HepG2 (cell line): ENCODE data around the gene STAT5A. TPM values are rescaled to one million over a fixed set of nuclear protein-coding genes. Genes with fewer than 3 reads are reported as not detected.
A peak's percentile ranks its signal among the peaks of the same experiment; 100 is the strongest.

Source experiments
- ARID2 ChIP-seq: sonication (generic); formaldehyde crosslinking; IDR thresholded peaks from 2 replicates; pipeline ENCODE4 v1.8.1; 2022; ENCODE audit warnings: mild to moderate bottlenecking, missing genetic modification reagents, borderline replicate concordance
- KLF11 ChIP-seq: IDR thresholded peaks from 2 replicates; pipeline ENCODE4 v1.6.1; 2016; ENCODE audit warnings: missing compliant biosample characterization
- NCOA2 ChIP-seq: sonication (generic); formaldehyde crosslinking; IDR thresholded peaks from 2 replicates; pipeline ENCODE4 v1.8.0; 2022; ENCODE audit warnings: inconsistent platforms
- NR2F6 ChIP-seq, 2 experiments: IDR thresholded peaks; 2 replicates each; pipeline ENCODE4 v1.6.1; 2016; ENCODE audit warnings: antibody characterized with exemption in 1 of 2, mild to moderate bottlenecking in 1 of 2
- TAF1 ChIP-seq: sonication (generic); formaldehyde crosslinking; IDR thresholded peaks from 2 replicates; pipeline ENCODE4 v1.4.0; 2020; ENCODE audit warnings: missing genetic modification reagents
- TARDBP ChIP-seq: sonication (generic); formaldehyde crosslinking; IDR thresholded peaks from 2 replicates; pipeline ENCODE4 v1.8.0; 2022; ENCODE audit warnings: mild to moderate bottlenecking, missing genetic modification reagents
- THAP11 ChIP-seq: IDR thresholded peaks from 2 replicates; pipeline ENCODE4 v1.6.1; 2016; ENCODE audit warnings: missing biosample characterization, missing genetic modification reagents
- ZNF331 ChIP-seq: sonication (generic); formaldehyde crosslinking; IDR thresholded peaks from 2 replicates; pipeline ENCODE4 v1.4.0; 2020; ENCODE audit warnings: missing genetic modification reagents
- polyA plus RNA-seq, 8 experiments: library from polyadenylated mRNA; depleted of rRNA in 3 of 8; stranded (reverse) in 7 of 8; unstranded in 1 of 8; fragments of >200 nt; fragmentation: Illumina TruSeq in 4 of 8; extraction: Trizol in 4 of 8; gene quantifications; 2 replicates each; pipeline versions ENCODE4 v1.2.1 to v1.2.3, GENCODE V29; 2011 to 2016; ENCODE audit warnings: low read depth in 4 of 8, missing spikeins in 1 of 8, mixed read lengths in 1 of 8; ENCODE audit not compliant: insufficient read depth in 1 of 8
- total RNA-seq, 5 experiments: library from RNA; depleted of rRNA; stranded (reverse); fragments of >200 nt; fragmentation: Illumina TruSeq; extraction: Trizol; gene quantifications; 2 replicates each; pipeline ENCODE4 v1.2.3, GENCODE V29; 2016; ENCODE audit warnings: low read depth in 1 of 5
- TF ChIP-seq, protein P1 (sequence below): sonication (generic); formaldehyde crosslinking; IDR thresholded peaks from one replicate; pipeline ENCODE4 v1.5.1; 2020; ENCODE audit warnings: mild to moderate bottlenecking, missing genetic modification reagents; ENCODE audit errors: not compliant biosample characterization
- TF ChIP-seq, protein P2 (sequence below): IDR thresholded peaks from 2 replicates; pipeline ENCODE4 v1.6.1; 2016; ENCODE audit warnings: missing genetic modification reagents, missing compliant biosample characterization
- TF ChIP-seq, protein P3 (sequence below): sonication (generic); formaldehyde crosslinking; IDR thresholded peaks from 2 replicates; pipeline ENCODE4 v1.4.0; 2020; ENCODE audit warnings: missing genetic modification reagents
- TF ChIP-seq, protein P4 (sequence below): sonication (generic); formaldehyde crosslinking; IDR thresholded peaks from 2 replicates; pipeline ENCODE4 v1.9.0; 2021; ENCODE audit warnings: missing genetic modification reagents, mild to moderate bottlenecking, borderline replicate concordance
- TF ChIP-seq, protein P5 (sequence below): sonication (generic); formaldehyde crosslinking; IDR thresholded peaks from 2 replicates; pipeline ENCODE4 v1.8.1; 2023; ENCODE audit warnings: mild to moderate bottlenecking, inconsistent platforms, moderate library complexity, missing genetic modification reagents, borderline replicate concordance
- TF ChIP-seq, protein P6 (sequence below): IDR thresholded peaks from 2 replicates; pipeline ENCODE4 v1.6.1; 2018; ENCODE audit warnings: missing genetic modification reagents

Gene STAT5A
- total and polyA plus RNA-seq, 2 of the 13 experiments (the other 11 are each of a cell fraction or from before 2014, with no cell fraction given), result 1.4 to 4.1 TPM

DNA sequence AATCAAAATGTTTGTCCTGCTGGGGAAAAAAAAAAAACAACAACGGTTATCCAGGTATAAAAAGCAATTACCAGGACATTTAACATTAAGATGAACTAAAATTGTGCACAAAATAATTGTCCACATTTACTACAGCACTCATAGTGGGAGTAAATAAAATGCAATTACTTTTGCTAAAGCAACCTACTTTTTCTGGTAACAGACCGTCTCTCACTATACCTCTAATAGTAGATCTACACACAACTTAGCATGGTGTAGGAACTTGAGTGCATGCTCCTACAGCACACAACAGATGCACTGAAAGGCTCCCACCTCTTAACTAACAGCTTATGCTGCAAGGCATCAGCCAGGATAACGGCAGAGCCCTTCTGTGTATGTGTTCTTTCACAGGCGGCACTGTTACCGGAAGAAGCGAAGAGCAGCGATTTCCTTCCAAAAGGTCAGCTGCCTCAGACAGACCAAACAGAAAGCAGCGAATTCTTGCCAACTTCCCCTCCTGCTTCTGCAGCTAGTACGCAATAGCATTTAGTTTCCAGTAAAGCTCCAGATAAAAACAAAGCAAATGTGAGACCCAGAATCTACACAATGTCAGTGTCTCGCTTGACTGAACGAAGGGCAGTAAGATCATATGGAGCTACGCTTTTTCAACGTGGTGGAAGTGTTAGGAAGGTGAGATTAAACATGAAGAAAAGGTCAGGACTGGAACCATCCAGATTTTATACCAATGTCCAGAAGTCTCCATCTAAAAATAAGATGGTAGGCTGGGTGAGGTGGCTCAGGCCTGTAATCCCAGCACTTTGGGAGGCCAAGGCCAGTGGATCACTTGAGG is 39.7 kb upstream of the STAT5A start (continued):
- TF ChIP-seq, protein P1, sequence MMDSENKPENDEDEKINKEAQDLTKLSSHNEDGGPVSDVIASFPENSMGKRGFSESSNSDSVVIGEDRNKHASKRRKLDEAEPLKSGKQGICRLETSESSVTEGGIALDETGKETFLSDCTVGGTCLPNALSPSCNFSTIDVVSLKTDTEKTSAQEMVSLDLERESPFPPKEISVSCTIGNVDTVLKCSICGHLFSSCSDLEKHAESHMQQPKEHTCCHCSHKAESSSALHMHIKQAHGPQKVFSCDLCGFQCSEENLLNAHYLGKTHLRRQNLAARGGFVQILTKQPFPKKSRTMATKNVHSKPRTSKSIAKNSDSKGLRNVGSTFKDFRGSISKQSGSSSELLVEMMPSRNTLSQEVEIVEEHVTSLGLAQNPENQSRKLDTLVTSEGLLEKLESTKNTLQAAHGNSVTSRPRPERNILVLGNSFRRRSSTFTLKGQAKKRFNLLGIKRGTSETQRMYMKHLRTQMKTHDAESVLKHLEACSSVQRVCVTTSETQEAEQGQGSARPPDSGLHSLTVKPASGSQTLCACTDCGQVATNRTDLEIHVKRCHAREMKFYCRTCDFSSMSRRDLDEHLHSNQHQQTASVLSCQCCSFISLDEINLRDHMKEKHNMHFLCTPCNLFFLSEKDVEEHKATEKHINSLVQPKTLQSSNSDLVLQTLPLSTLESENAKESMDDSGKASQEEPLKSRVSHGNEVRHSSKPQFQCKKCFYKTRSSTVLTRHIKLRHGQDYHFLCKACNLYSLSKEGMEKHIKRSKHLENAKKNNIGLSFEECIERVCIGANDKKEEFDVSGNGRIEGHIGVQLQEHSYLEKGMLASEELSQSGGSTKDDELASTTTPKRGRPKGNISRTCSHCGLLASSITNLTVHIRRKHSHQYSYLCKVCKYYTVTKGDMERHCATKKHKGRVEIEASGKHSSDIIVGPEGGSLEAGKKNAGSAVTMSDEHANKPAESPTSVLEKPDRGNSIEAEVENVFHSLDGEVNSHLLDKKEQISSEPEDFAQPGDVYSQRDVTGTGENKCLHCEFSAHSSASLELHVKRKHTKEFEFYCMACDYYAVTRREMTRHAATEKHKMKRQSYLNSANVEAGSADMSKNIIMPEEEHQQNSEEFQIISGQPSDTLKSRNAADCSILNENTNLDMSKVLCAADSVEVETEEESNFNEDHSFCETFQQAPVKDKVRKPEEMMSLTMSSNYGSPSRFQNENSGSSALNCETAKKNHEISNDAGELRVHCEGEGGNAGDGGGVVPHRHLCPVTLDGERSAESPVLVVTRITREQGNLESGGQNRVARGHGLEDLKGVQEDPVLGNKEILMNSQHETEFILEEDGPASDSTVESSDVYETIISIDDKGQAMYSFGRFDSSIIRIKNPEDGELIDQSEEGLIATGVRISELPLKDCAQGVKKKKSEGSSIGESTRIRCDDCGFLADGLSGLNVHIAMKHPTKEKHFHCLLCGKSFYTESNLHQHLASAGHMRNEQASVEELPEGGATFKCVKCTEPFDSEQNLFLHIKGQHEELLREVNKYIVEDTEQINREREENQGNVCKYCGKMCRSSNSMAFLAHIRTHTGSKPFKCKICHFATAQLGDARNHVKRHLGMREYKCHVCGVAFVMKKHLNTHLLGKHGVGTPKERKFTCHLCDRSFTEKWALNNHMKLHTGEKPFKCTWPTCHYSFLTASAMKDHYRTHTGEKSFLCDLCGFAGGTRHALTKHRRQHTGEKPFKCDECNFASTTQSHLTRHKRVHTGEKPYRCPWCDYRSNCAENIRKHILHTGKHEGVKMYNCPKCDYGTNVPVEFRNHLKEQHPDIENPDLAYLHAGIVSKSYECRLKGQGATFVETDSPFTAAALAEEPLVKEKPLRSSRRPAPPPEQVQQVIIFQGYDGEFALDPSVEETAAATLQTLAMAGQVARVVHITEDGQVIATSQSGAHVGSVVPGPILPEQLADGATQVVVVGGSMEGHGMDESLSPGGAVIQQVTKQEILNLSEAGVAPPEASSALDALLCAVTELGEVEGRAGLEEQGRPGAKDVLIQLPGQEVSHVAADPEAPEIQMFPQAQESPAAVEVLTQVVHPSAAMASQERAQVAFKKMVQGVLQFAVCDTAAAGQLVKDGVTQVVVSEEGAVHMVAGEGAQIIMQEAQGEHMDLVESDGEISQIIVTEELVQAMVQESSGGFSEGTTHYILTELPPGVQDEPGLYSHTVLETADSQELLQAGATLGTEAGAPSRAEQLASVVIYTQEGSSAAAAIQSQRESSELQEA (CRISPR knock-in tag), result peak; percentile 10
- peak; percentile 63 for TF ChIP-seq ZNF331
- TF ChIP-seq, protein P2, sequence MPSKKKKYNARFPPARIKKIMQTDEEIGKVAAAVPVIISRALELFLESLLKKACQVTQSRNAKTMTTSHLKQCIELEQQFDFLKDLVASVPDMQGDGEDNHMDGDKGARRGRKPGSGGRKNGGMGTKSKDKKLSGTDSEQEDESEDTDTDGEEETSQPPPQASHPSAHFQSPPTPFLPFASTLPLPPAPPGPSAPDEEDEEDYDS, result peak; percentile 74
- peak; percentile 67; the same call in 1 of the 2 replicates for TF ChIP-seq THAP11 (CRISPR knock-in tag)
- TF ChIP-seq, protein P3, sequence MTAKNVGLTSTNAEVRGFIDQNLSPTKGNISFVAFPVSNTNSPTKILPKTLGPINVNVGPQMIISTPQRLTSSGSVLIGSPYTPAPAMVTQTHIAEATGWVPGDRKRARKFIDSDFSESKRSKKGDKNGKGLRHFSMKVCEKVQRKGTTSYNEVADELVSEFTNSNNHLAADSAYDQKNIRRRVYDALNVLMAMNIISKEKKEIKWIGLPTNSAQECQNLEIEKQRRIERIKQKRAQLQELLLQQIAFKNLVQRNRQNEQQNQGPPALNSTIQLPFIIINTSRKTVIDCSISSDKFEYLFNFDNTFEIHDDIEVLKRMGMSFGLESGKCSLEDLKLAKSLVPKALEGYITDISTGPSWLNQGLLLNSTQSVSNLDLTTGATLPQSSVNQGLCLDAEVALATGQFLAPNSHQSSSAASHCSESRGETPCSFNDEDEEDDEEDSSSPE (CRISPR knock-in tag), result peak; percentile 59; the same call in 1 of the 2 replicates
- TF ChIP-seq, protein P4, sequence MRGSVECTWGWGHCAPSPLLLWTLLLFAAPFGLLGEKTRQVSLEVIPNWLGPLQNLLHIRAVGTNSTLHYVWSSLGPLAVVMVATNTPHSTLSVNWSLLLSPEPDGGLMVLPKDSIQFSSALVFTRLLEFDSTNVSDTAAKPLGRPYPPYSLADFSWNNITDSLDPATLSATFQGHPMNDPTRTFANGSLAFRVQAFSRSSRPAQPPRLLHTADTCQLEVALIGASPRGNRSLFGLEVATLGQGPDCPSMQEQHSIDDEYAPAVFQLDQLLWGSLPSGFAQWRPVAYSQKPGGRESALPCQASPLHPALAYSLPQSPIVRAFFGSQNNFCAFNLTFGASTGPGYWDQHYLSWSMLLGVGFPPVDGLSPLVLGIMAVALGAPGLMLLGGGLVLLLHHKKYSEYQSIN (CRISPR knock-in tag), result no peak
- TF ChIP-seq TARDBP (CRISPR knock-in tag), result peak; percentile 69; the same call in 1 of the 2 replicates
- TF ChIP-seq, protein P5, sequence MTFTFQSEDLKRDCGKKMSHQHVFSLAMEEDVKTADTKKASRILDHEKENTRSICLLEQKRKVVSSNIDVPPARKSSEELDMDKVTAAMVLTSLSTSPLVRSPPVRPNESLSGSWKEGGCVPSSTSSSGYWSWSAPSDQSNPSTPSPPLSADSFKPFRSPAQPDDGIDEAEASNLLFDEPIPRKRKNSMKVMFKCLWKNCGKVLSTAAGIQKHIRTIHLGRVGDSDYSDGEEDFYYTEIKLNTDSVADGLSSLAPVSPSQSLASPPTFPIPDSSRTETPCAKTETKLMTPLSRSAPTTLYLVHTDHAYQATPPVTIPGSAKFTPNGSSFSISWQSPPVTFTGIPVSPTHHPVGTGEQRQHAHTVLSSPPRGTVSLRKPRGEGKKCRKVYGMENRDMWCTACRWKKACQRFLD (CRISPR knock-in tag), result no peak
- 0 out of 2 replicates have a peak, but pooled peaks have one; percentile 25 for TF ChIP-seq KLF11 (CRISPR knock-in tag)
- peak; percentile 78 for TF ChIP-seq NCOA2 (CRISPR knock-in tag)
- TF ChIP-seq ARID2 (CRISPR knock-in tag), result 0 out of 2 replicates have a peak, but pooled peaks have one; percentile 60
- TF ChIP-seq NR2F6 (IDR thresholded peaks at IDR 0.05), result 0 out of 2 replicates have a peak, but pooled peaks have one; percentile 40
- TF ChIP-seq NR2F6 (CRISPR knock-in tag; IDR thresholded peaks at IDR 0.05), result peak; percentile 62; the same call in 1 of the 2 replicates
- peak; percentile 65 for TF ChIP-seq TAF1 (CRISPR knock-in tag)
- TF ChIP-seq, protein P6, sequence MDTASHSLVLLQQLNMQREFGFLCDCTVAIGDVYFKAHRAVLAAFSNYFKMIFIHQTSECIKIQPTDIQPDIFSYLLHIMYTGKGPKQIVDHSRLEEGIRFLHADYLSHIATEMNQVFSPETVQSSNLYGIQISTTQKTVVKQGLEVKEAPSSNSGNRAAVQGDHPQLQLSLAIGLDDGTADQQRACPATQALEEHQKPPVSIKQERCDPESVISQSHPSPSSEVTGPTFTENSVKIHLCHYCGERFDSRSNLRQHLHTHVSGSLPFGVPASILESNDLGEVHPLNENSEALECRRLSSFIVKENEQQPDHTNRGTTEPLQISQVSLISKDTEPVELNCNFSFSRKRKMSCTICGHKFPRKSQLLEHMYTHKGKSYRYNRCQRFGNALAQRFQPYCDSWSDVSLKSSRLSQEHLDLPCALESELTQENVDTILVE (CRISPR knock-in tag), result peak; percentile 55; the same call in 1 of the 2 replicates
